ENCODE data around the gene ORMDL2.

Gene ORMDL2

GRCh38 chr12:55850401-55850800 is 32.6 kb downstream of the ORMDL2 start:
- no peak overlapping the region for H2BK12ac ChIP-seq (ENCODE audit: low read length)
- no peak overlapping the region for H4K91ac ChIP-seq (ENCODE audit: low read depth, low read length, poor library complexity)
- no peak overlapping the region for H3K23ac ChIP-seq (ENCODE audit: low read depth, low read length, poor library complexity)
- no peaks in the 10 kb centered on the region for H3K79me1 ChIP-seq (ENCODE audit: low read depth, low read length)
- no peak overlapping the region for H2BK5ac ChIP-seq (ENCODE audit: low read length)
- H3K14ac ChIP-seq (ENCODE audit: low read length), result no peak overlapping the region
- H3K9me3 ChIP-seq (replicated peaks in 1 of 2; ENCODE audit: control insufficient read depth in 2 of 2, insufficient read depth in 1 of 2, low read depth in 1 of 2, low read length in 2 of 2), result no peaks in the 10 kb centered on the region
- no CpG with 5 or more reads among the region's 1 CpG for WGBS, 2 donors (ENCODE audit: extremely low coverage in 2 of 2, insufficient read length in 2 of 2, insufficient replicate concordance in 1 of 2)
- no peak for DNase-seq (ENCODE audit: low spot score)
- peaks cover 19 to 23% of the 10 kb centered on the region in 2 donors for H3K4me1 ChIP-seq (ENCODE audit: control insufficient read depth in 2 of 2, insufficient read depth in 1 of 2, low read depth in 1 of 2, low read length in 2 of 2)
- H2BK15ac ChIP-seq (ENCODE audit: low read length), result no peak overlapping the region
- peak overlapping the region; percentile 68 for H2AFZ ChIP-seq (ENCODE audit: low read length)
- no peak overlapping the region for H3K4me2 ChIP-seq (ENCODE audit: insufficient read depth, low read length, poor library complexity, severe bottlenecking)
- H2AK5ac ChIP-seq (ENCODE audit: low read depth, low read length), result no peak overlapping the region
- H3K36me3 ChIP-seq (replicated peaks in 1 of 2; ENCODE audit: control insufficient read depth in 2 of 2, insufficient read depth in 2 of 2, low read length in 2 of 2), result no peaks in the 10 kb centered on the region
- H2BK120ac ChIP-seq (ENCODE audit: low read depth, low read length), result no peak overlapping the region
- H3K4me3 ChIP-seq (ENCODE audit: low read length in 2 of 2), result no peak overlapping the region
- H3K4ac ChIP-seq (ENCODE audit: low read length), result no peak overlapping the region
- H3K9ac ChIP-seq (ENCODE audit: low read depth, low read length, poor library complexity), result no peak overlapping the region
- no peak overlapping the region for H4K8ac ChIP-seq (ENCODE audit: low read depth, low read length)
- H3K18ac ChIP-seq (ENCODE audit: low read length), result no peak overlapping the region
- peak overlapping the region; percentile 40 for H3K27ac ChIP-seq (replicated peaks; ENCODE audit: low read length)
- no peaks in the 10 kb centered on the region for H3K27me3 ChIP-seq (ENCODE audit: control insufficient read depth in 3 of 3, insufficient read depth in 3 of 3, low read depth in 1 of 3, low read length in 3 of 3)

DNA sequence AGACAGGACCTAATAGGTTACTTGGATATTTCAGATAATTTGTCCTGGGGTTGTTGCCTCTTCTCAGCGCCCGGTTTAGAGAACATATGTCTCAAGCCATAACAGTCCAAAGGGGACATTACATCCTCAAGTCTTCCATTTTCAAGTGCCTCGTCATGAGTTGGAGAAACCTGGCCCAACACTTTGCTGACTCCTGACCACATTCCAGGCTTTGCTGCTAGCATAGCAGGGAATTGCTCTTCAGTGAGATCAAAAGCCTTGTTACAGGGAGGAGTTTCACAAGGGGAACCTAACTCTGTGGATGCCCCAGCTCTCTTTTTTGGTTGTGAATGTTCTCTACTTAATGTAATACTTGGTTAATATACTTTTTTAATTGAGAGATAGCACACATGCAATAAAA is 33.1 kb downstream of the ORMDL2 start:
- H2BK12ac ChIP-seq (ENCODE audit: low read length), result no peak overlapping the region
- H3K9me3 ChIP-seq (replicated peaks in 1 of 2; ENCODE audit: control insufficient read depth in 2 of 2, insufficient read depth in 1 of 2, low read depth in 1 of 2, low read length in 2 of 2), result no peaks in the 10 kb centered on the region
- H3K9ac ChIP-seq (ENCODE audit: low read depth, low read length, poor library complexity), result no peak overlapping the region
- no peak overlapping the region for H4K91ac ChIP-seq (ENCODE audit: low read depth, low read length, poor library complexity)
- H3K27ac ChIP-seq (replicated peaks; ENCODE audit: low read length), result no peak overlapping the region
- no peaks in the 10 kb centered on the region for H3K79me1 ChIP-seq (ENCODE audit: low read depth, low read length)
- H2BK120ac ChIP-seq (ENCODE audit: low read depth, low read length), result no peak overlapping the region
- no peak overlapping the region for H3K18ac ChIP-seq (ENCODE audit: low read length)
- H3K23ac ChIP-seq (ENCODE audit: low read depth, low read length, poor library complexity), result no peak overlapping the region
- no peak overlapping the region for H3K4me3 ChIP-seq (ENCODE audit: low read length in 2 of 2)
- H3K36me3 ChIP-seq (replicated peaks in 1 of 2; ENCODE audit: control insufficient read depth in 2 of 2, insufficient read depth in 2 of 2, low read length in 2 of 2), result no peaks in the 10 kb centered on the region
- no CpG with 5 or more reads among the region's 3 CpGs for WGBS, 2 donors (ENCODE audit: extremely low coverage in 2 of 2, insufficient read length in 2 of 2, insufficient replicate concordance in 1 of 2)
- no peak overlapping the region for H3K14ac ChIP-seq (ENCODE audit: low read length)
- no peak overlapping the region for H3K4ac ChIP-seq (ENCODE audit: low read length)
- H2AK5ac ChIP-seq (ENCODE audit: low read depth, low read length), result no peak overlapping the region
- H2AFZ ChIP-seq (ENCODE audit: low read length), result peak overlapping the region; percentile 68
- H3K4me1 ChIP-seq (ENCODE audit: control insufficient read depth in 2 of 2, insufficient read depth in 1 of 2, low read depth in 1 of 2, low read length in 2 of 2), result peaks cover 18 to 23% of the 10 kb centered on the region in 2 donors
- no peak overlapping the region for H3K4me2 ChIP-seq (ENCODE audit: insufficient read depth, low read length, poor library complexity, severe bottlenecking)
- H2BK15ac ChIP-seq (ENCODE audit: low read length), result no peak overlapping the region
- no peak for DNase-seq (ENCODE audit: low spot score)
- H2BK5ac ChIP-seq (ENCODE audit: low read length), result no peak overlapping the region
- H3K27me3 ChIP-seq (ENCODE audit: control insufficient read depth in 3 of 3, insufficient read depth in 3 of 3, low read depth in 1 of 3, low read length in 3 of 3), result no peaks in the 10 kb centered on the region
- no peak overlapping the region for H4K8ac ChIP-seq (ENCODE audit: low read depth, low read length)

GRCh38 chr12:55852740-55853139 is 34.9 kb downstream of the ORMDL2 start:
- Histone ChIP-seq H3K4ac (ENCODE audit: low read length) (no peak overlapping the region), H3K27me3 (ENCODE audit: control insufficient read depth in 3 of 3, insufficient read depth in 3 of 3, low read depth in 1 of 3, low read length in 3 of 3) (no peaks in the 10 kb centered on the region), H3K27ac (replicated peaks; ENCODE audit: low read length) (no peak overlapping the region), H2BK5ac (ENCODE audit: low read length) (no peak overlapping the region), H3K9ac (ENCODE audit: low read depth, low read length, poor library complexity) (no peak overlapping the region), H3K14ac (ENCODE audit: low read length) (no peak overlapping the region), H2BK12ac (ENCODE audit: low read length) (no peak overlapping the region), H3K4me1 (ENCODE audit: control insufficient read depth in 2 of 2, insufficient read depth in 1 of 2, low read depth in 1 of 2, low read length in 2 of 2) (peaks cover 15 to 19% of the 10 kb centered on the region in 2 donors), H3K4me3 (ENCODE audit: low read length in 2 of 2) (no peak overlapping the region), H2BK120ac (ENCODE audit: low read depth, low read length) (no peak overlapping the region), H2AFZ (ENCODE audit: low read length) (no peak overlapping the region), H4K8ac (ENCODE audit: low read depth, low read length) (no peak overlapping the region), H3K23ac (ENCODE audit: low read depth, low read length, poor library complexity) (no peak overlapping the region), H3K18ac (ENCODE audit: low read length) (no peak overlapping the region), H3K79me1 (ENCODE audit: low read depth, low read length) (no peaks in the 10 kb centered on the region), H4K91ac (ENCODE audit: low read depth, low read length, poor library complexity) (no peak overlapping the region), H2AK5ac (ENCODE audit: low read depth, low read length) (no peak overlapping the region), H3K4me2 (ENCODE audit: insufficient read depth, low read length, poor library complexity, severe bottlenecking) (no peak overlapping the region), H3K9me3 (replicated peaks in 1 of 2; ENCODE audit: control insufficient read depth in 2 of 2, insufficient read depth in 1 of 2, low read depth in 1 of 2, low read length in 2 of 2) (no peaks in the 10 kb centered on the region), H2BK15ac (ENCODE audit: low read length) (no peak overlapping the region), H3K36me3 (replicated peaks in 1 of 2; ENCODE audit: control insufficient read depth in 2 of 2, insufficient read depth in 2 of 2, low read length in 2 of 2) (no peaks in the 10 kb centered on the region)
- no peak for DNase-seq (ENCODE audit: low spot score)
- no CpG with 5 or more reads among the region's 1 CpG for WGBS, 2 donors (ENCODE audit: extremely low coverage in 2 of 2, insufficient read length in 2 of 2, insufficient replicate concordance in 1 of 2)

- H3K23ac ChIP-seq (ENCODE audit: low read depth, low read length, poor library complexity), result no peak overlapping the region
- no peak for DNase-seq (ENCODE audit: low spot score)
- no CpG with 5 or more reads among the region's 8 CpGs for WGBS, 2 donors (ENCODE audit: extremely low coverage in 2 of 2, insufficient read length in 2 of 2, insufficient replicate concordance in 1 of 2)
Observed at GRCh38 chr12:55861396-55861795, 43.6 kb downstream of the ORMDL2 start.

More at GRCh38 chr12:55861396-55861795, 43.6 kb downstream of the ORMDL2 start:
- no peak overlapping the region for H3K14ac ChIP-seq (ENCODE audit: low read length)
- H3K27me3 ChIP-seq (ENCODE audit: control insufficient read depth in 3 of 3, insufficient read depth in 3 of 3, low read depth in 1 of 3, low read length in 3 of 3), result peaks cover 0 to 3% (median 0%) of the 10 kb centered on the region in 3 experiments
- no peaks in the 10 kb centered on the region for H3K36me3 ChIP-seq (replicated peaks in 1 of 2; ENCODE audit: control insufficient read depth in 2 of 2, insufficient read depth in 2 of 2, low read length in 2 of 2)
- H2BK12ac ChIP-seq (ENCODE audit: low read length), result no peak overlapping the region
- H3K4me1 ChIP-seq (ENCODE audit: control insufficient read depth in 2 of 2, insufficient read depth in 1 of 2, low read depth in 1 of 2, low read length in 2 of 2), result no peaks in the 10 kb centered on the region
- no peak overlapping the region for H2AFZ ChIP-seq (ENCODE audit: low read length)
- no peak overlapping the region for H3K9ac ChIP-seq (ENCODE audit: low read depth, low read length, poor library complexity)
- no peaks in the 10 kb centered on the region for H3K79me1 ChIP-seq (ENCODE audit: low read depth, low read length)
- H3K27ac ChIP-seq (replicated peaks; ENCODE audit: low read length), result no peak overlapping the region
- H3K18ac ChIP-seq (ENCODE audit: low read length), result no peak overlapping the region
- H4K91ac ChIP-seq (ENCODE audit: low read depth, low read length, poor library complexity), result no peak overlapping the region
- H4K8ac ChIP-seq (ENCODE audit: low read depth, low read length), result no peak overlapping the region
- no peak overlapping the region for H2BK15ac ChIP-seq (ENCODE audit: low read length)
- H2BK120ac ChIP-seq (ENCODE audit: low read depth, low read length), result no peak overlapping the region
- no peak overlapping the region for H3K4ac ChIP-seq (ENCODE audit: low read length)
- no peak overlapping the region for H2BK5ac ChIP-seq (ENCODE audit: low read length)
- no peak overlapping the region for H2AK5ac ChIP-seq (ENCODE audit: low read depth, low read length)
- no peak overlapping the region for H3K4me2 ChIP-seq (ENCODE audit: insufficient read depth, low read length, poor library complexity, severe bottlenecking)
- H3K9me3 ChIP-seq (replicated peaks in 1 of 2; ENCODE audit: control insufficient read depth in 2 of 2, insufficient read depth in 1 of 2, low read depth in 1 of 2, low read length in 2 of 2), result peaks cover 2 to 4% of the 10 kb centered on the region in 2 donors
- no peak overlapping the region for H3K4me3 ChIP-seq (ENCODE audit: low read length in 2 of 2)
